DMS153 treated with DMSO at 0.1 percent for 48 hours (cell line): ENCODE measurements around the gene MCRIP1.

ENCODE experiments used
- DNase-seq: peaks from one replicate; lab custom pipeline; 2025; ENCODE audit not compliant: unreplicated experiment; lab: John Stamatoyannopoulos, UW

MCRIP1 gene

GRCh38 chr17:81821603-81822311, 11.3 kb downstream of the MCRIP1 start:
- peak; percentile 39 for DNase-seq

- DNase-seq: no peak
Measured at GRCh38 chr17:81821147-81821546, 11.9 kb downstream of the MCRIP1 start.

GRCh38 chr17:81819708-81820107, 13.4 kb downstream of the MCRIP1 start:
- DNase-seq: no peak

- no peak for DNase-seq
Measured at GRCh38 chr17:81817758-81818147, 15.3 kb downstream of the MCRIP1 start.

- no peak for DNase-seq
Measured at GRCh38 chr17:81815646-81815986, 17.5 kb downstream of the MCRIP1 start.

GRCh38 chr17:81814748-81815645, 18.1 kb downstream of the MCRIP1 start:
- no peak for DNase-seq

- no peak for DNase-seq
Measured at GRCh38 chr17:81813861-81814683, 19.0 kb downstream of the MCRIP1 start.

GRCh38 chr17:81813371-81813684, 19.8 kb downstream of the MCRIP1 start:
- no peak for DNase-seq

GRCh38 chr17:81812571-81813370, 20.3 kb downstream of the MCRIP1 start:
- DNase-seq: no peak

- no peak for DNase-seq
Measured at GRCh38 chr17:81811705-81812570, 21.2 kb downstream of the MCRIP1 start.

GRCh38 chr17:81810892-81811704, 22.0 kb downstream of the MCRIP1 start:
- DNase-seq: no peak

GRCh38 chr17:81810476-81810875, 22.6 kb downstream of the MCRIP1 start:
- no peak for DNase-seq

GRCh38 chr17:81809556-81809998, 23.5 kb downstream of the MCRIP1 start:
- no peak for DNase-seq

- no peak for DNase-seq
Measured at GRCh38 chr17:81808778-81809555, 24.1 kb downstream of the MCRIP1 start.

GRCh38 chr17:81807839-81808238, 25.3 kb downstream of the MCRIP1 start:
- DNase-seq: no peak

- DNase-seq: no peak
Measured at GRCh38 chr17:81807210-81807719, 25.8 kb downstream of the MCRIP1 start.

- DNase-seq: no peak
Measured at GRCh38 chr17:81806461-81807209, 26.5 kb downstream of the MCRIP1 start.
